Fibroblast of pulmonary artery (primary cell): ENCODE data around the gene HERC2.

ENCODE experiments used
- DNase-seq: peaks from one replicate; pipeline ENCODE4 v3.0.0-alpha.2; 2010; ENCODE audit warnings: low read depth
- H3K4me3 ChIP-seq: replicated peaks from 2 replicates; pipeline ENCODE4 v1.5.1; 2011; ENCODE audit warnings: low read depth, mild to moderate bottlenecking, control low read depth, low read length, moderate library complexity
- CTCF ChIP-seq: IDR thresholded peaks from 2 replicates; pipeline ENCODE4 v1.5.1; 2011; ENCODE audit warnings: mild to moderate bottlenecking, control low read depth, low read length, inconsistent platforms; ENCODE audit errors: missing control alignments

The HERC2 gene

GRCh38 chr15:28080386-28080785 is 241.6 kb downstream of the HERC2 start:
- no peak overlapping the region for H3K4me3 ChIP-seq
- TF ChIP-seq CTCF: no peak
- no peak for DNase-seq

GRCh38 chr15:28079313-28079969 is 242.5 kb downstream of the HERC2 start:
- no peak for DNase-seq
- no peak overlapping the region for H3K4me3 ChIP-seq
- TF ChIP-seq CTCF: no peak

GRCh38 chr15:28078191-28078719 is 243.7 kb downstream of the HERC2 start:
- no peak for DNase-seq
- TF ChIP-seq CTCF: no peak
- H3K4me3 ChIP-seq: no peak overlapping the region

GRCh38 chr15:28075573-28075972 is 246.4 kb downstream of the HERC2 start:
- no peak for TF ChIP-seq CTCF
- H3K4me3 ChIP-seq: no peak overlapping the region
- DNase-seq: no peak

GRCh38 chr15:28068930-28069329 is 253.0 kb downstream of the HERC2 start:
- DNase-seq: no peak
- H3K4me3 ChIP-seq: no peak overlapping the region
- no peak for TF ChIP-seq CTCF

GRCh38 chr15:28066231-28066630 is 255.7 kb downstream of the HERC2 start:
- H3K4me3 ChIP-seq: no peak overlapping the region
- no peak for TF ChIP-seq CTCF
- no peak for DNase-seq
